DND-41 (cell line): ENCODE data around the gene FAM180A.

Source experiments
- EZH2 ChIP-seq: IDR thresholded peaks from 3 replicates; pipeline ENCODE4 v1.6.1; 2012; ENCODE audit warnings: borderline replicate concordance, low read depth, mild to moderate bottlenecking, moderate library complexity, low read length, inconsistent platforms; ENCODE audit not compliant: severe bottlenecking
- TF ChIP-seq, protein P1 (sequence below): IDR thresholded peaks from 2 replicates; pipeline ENCODE4 v1.5.1; 2012; ENCODE audit warnings: borderline replicate concordance, low read length, moderate library complexity, mild to moderate bottlenecking; ENCODE audit not compliant: poor library complexity, severe bottlenecking; ENCODE audit errors: extremely low read depth

DNA sequence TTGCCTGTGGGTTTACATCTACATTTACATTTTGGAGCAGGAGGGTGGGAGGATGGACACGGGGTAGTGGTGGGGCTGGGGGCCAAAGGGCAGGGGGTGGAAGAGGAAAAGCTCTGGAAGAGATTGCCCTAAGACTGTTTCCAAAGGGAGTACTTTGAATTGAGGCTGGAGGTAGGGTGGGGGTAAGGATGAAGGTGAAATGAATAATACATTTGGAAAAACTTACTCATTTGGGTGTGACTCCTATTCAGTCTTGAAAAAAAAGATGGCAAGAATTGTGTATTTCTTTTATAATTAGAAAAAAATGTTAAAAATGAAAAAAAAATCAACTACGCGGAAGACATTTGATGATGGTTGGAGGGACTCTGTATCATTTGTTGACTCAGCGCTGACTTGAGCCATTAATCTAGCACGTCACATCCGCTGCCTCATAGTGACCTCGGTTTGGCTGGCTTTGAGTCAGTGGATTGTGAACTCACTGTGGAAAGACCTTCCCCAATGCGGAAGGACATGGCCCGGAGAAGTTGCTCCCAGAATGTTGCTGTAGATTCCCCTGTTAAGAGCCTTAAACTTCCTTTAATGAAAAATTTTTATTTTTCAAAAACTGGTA is 2.8 kb downstream of the FAM180A start:
- TF ChIP-seq, protein P1, sequence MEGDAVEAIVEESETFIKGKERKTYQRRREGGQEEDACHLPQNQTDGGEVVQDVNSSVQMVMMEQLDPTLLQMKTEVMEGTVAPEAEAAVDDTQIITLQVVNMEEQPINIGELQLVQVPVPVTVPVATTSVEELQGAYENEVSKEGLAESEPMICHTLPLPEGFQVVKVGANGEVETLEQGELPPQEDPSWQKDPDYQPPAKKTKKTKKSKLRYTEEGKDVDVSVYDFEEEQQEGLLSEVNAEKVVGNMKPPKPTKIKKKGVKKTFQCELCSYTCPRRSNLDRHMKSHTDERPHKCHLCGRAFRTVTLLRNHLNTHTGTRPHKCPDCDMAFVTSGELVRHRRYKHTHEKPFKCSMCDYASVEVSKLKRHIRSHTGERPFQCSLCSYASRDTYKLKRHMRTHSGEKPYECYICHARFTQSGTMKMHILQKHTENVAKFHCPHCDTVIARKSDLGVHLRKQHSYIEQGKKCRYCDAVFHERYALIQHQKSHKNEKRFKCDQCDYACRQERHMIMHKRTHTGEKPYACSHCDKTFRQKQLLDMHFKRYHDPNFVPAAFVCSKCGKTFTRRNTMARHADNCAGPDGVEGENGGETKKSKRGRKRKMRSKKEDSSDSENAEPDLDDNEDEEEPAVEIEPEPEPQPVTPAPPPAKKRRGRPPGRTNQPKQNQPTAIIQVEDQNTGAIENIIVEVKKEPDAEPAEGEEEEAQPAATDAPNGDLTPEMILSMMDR: no peak
- no peak for TF ChIP-seq EZH2
